WTC11 (cell line): ENCODE results near the gene ZFX. TPM values are rescaled to one million over a fixed set of nuclear protein-coding genes. Genes with fewer than 3 reads are reported as not detected.

ENCODE experiments used
- ATAC-seq: fragments of 200-7000 bp; cut with Tn5 transposase; 2 replicates; pipeline ENCODE4 v1.10.0; 2021; ENCODE audit warnings: mild to moderate bottlenecking, moderate library complexity
- CTCF ChIA-PET: fragments of 300-600 bp; sonication (Branson Sonifier 250); formaldehyde crosslinking; loops from one replicate; lab custom pipeline; 2021; ENCODE audit warnings: antibody characterized with exemption; lab: Charles Lee
- POLR2A ChIA-PET: fragments of 350-600 bp; sonication (Branson Sonifier 250); formaldehyde crosslinking; loops from one replicate; lab custom pipeline; 2021; ENCODE audit warnings: antibody characterized with exemption; lab: Charles Lee
- DNase-seq: peaks from one replicate; pipeline ENCODE4 v3.0.0; 2021; ENCODE audit warnings: low spot score
- H3K27ac Mint-ChIP-seq: 2 replicates; pipeline ENCODE4 v1.8.0; 2021; ENCODE audit warnings: mixed read lengths
- H3K27me3 Mint-ChIP-seq: 2 replicates; pipeline ENCODE4 v1.8.0; 2021; ENCODE audit warnings: low read depth, mild to moderate bottlenecking, moderate library complexity, mixed read lengths
- H3K36me3 Mint-ChIP-seq: 2 replicates; pipeline ENCODE4 v1.8.0; 2021; ENCODE audit warnings: mixed read lengths
- H3K4me1 Mint-ChIP-seq: 2 replicates; pipeline ENCODE4 v1.8.0; 2022; ENCODE audit warnings: mixed read lengths
- H3K4me3 Mint-ChIP-seq: 2 replicates; pipeline ENCODE4 v1.8.0; 2021; ENCODE audit warnings: mild to moderate bottlenecking, moderate library complexity, mixed read lengths
- H3K9me3 Mint-ChIP-seq: 2 replicates; pipeline ENCODE4 v1.8.0; 2021; ENCODE audit warnings: mixed read lengths
- EMX1 ChIP-seq: fragments of 250-450 bp; sonication (Bioruptor Pico); IDR thresholded peaks from 2 replicates; pipeline ENCODE4 v1.8.0; 2021; ENCODE audit warnings: mild to moderate bottlenecking
- IRF2 ChIP-seq: sonication (generic); formaldehyde crosslinking; IDR thresholded peaks from 2 replicates; pipeline ENCODE4 v1.8.0; 2022; ENCODE audit warnings: low read depth, missing genetic modification reagents, borderline replicate concordance
- JUN ChIP-seq: sonication (generic); formaldehyde crosslinking; IDR thresholded peaks from 2 replicates; pipeline ENCODE4 v1.8.0; 2023; ENCODE audit warnings: mild to moderate bottlenecking, missing genetic modification reagents
- NR3C1 ChIP-seq: sonication (generic); formaldehyde crosslinking; conservative IDR thresholded peaks from 2 replicates; pipeline ENCODE4 v1.8.1; 2023; ENCODE audit warnings: low read depth, mild to moderate bottlenecking, missing genetic modification reagents
- TCF7 ChIP-seq: sonication (generic); formaldehyde crosslinking; IDR thresholded peaks from 2 replicates; pipeline ENCODE4 v1.8.0; 2022; ENCODE audit warnings: mild to moderate bottlenecking, low read depth, missing genetic modification reagents, moderate library complexity
- ZNF263 ChIP-seq: sonication (generic); formaldehyde crosslinking; IDR thresholded peaks from 2 replicates; pipeline ENCODE4 v1.8.1; 2022; ENCODE audit warnings: low read depth, mild to moderate bottlenecking, moderate library complexity, missing genetic modification reagents
- ZNF317 ChIP-seq: sonication (generic); formaldehyde crosslinking; IDR thresholded peaks from 2 replicates; pipeline ENCODE4 v1.8.1; 2023; ENCODE audit warnings: low read depth, mild to moderate bottlenecking, moderate library complexity, missing genetic modification reagents, borderline replicate concordance
- ZNF396 ChIP-seq: fragments of 250-450 bp; sonication (Bioruptor Pico); IDR thresholded peaks from 2 replicates; pipeline ENCODE4 v1.8.0; 2021; ENCODE audit warnings: mild to moderate bottlenecking, moderate library complexity, borderline replicate concordance
- ZNF416 ChIP-seq: fragments of 250-450 bp; sonication (Bioruptor Pico); IDR thresholded peaks from 2 replicates; pipeline ENCODE4 v1.9.0; 2021; ENCODE audit warnings: mild to moderate bottlenecking, inconsistent platforms
- total RNA-seq: library from RNA; stranded (reverse); gene quantifications from 3 replicates; pipeline ENCODE4 v1.2.3, GENCODE V29; 2021
- TF ChIP-seq, protein P1 (sequence below): fragments of 250-450 bp; sonication (Bioruptor Pico); IDR thresholded peaks from 2 replicates; pipeline ENCODE4 v1.9.0; 2021; ENCODE audit warnings: mild to moderate bottlenecking, borderline replicate concordance
- TF ChIP-seq, protein P2 (sequence below): sonication (generic); formaldehyde crosslinking; IDR thresholded peaks from 2 replicates; pipeline ENCODE4 v1.8.0; 2022; ENCODE audit warnings: mild to moderate bottlenecking, missing genetic modification reagents
- TF ChIP-seq, protein P3 (sequence below): fragments of 250-450 bp; sonication (Bioruptor Pico); IDR thresholded peaks from 2 replicates; pipeline ENCODE4 v1.9.0; 2021; ENCODE audit warnings: mild to moderate bottlenecking
- TF ChIP-seq, protein P4 (sequence below): sonication (generic); formaldehyde crosslinking; IDR thresholded peaks from 2 replicates; pipeline ENCODE4 v1.8.1; 2022; ENCODE audit warnings: low read depth, mild to moderate bottlenecking, moderate library complexity, missing genetic modification reagents, borderline replicate concordance
- TF ChIP-seq, protein P5 (sequence below): fragments of 200-600 bp; IDR thresholded peaks from 2 replicates; pipeline ENCODE4 v1.8.0; 2022; ENCODE audit warnings: antibody characterized with exemption
- TF ChIP-seq, protein P6 (sequence below): sonication (generic); formaldehyde crosslinking; IDR thresholded peaks from 2 replicates; pipeline ENCODE4 v1.8.0; 2023; ENCODE audit warnings: missing genetic modification reagents, mild to moderate bottlenecking, borderline replicate concordance
- TF ChIP-seq, protein P7 (sequence below): sonication (generic); formaldehyde crosslinking; IDR thresholded peaks from 2 replicates; pipeline ENCODE4 v1.8.1; 2023; ENCODE audit warnings: mild to moderate bottlenecking, moderate library complexity, missing genetic modification reagents

The ZFX gene
- total RNA-seq, 1 experiment from 2014 or later = 19.3 TPM

DNA sequence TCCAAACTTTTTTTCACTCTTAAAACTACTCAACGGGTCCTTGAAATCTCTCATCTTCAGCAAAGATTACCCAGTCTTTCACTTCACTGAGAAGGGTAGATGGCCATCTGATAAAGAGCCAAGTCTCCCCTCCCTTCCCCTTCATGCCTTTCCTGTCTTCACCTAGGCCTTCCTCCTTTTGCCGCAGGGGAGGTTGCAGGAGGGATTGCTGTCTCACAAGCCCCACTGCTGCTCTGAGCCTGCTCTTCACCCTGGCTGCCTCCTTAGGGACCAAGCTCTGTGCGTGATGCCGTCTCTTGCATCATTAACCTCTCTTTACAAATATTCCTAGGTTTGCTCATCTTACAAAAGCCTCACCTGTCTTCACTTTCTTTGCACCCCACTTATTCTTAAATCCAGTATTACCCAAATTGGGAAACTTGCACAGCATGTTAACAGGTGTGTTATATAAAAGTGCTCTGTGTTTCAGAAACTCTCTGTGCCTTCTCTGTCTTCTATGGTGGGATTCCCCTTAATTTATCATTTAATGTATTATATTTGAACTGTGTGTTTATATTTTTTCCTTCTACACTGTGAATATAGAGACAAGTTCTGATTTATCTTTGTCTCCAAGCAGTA is 3.8 kb downstream of the ZFX start:
- CTCF ChIA-PET = no interaction called here
- POLR2A ChIA-PET = no interaction called here
- ATAC-seq = peak; percentile 8; the same call in 1 of the 2 replicates
- TF ChIP-seq NR3C1 (CRISPR knock-in tag) (no peak), JUN (no peak), EMX1 (CRISPR knock-in tag) (no peak), TCF7 (CRISPR knock-in tag) (no peak), ZNF317 (CRISPR knock-in tag) (no peak), ZNF416 (no peak), IRF2 (CRISPR knock-in tag) (no peak)
- TF ChIP-seq, protein P1, sequence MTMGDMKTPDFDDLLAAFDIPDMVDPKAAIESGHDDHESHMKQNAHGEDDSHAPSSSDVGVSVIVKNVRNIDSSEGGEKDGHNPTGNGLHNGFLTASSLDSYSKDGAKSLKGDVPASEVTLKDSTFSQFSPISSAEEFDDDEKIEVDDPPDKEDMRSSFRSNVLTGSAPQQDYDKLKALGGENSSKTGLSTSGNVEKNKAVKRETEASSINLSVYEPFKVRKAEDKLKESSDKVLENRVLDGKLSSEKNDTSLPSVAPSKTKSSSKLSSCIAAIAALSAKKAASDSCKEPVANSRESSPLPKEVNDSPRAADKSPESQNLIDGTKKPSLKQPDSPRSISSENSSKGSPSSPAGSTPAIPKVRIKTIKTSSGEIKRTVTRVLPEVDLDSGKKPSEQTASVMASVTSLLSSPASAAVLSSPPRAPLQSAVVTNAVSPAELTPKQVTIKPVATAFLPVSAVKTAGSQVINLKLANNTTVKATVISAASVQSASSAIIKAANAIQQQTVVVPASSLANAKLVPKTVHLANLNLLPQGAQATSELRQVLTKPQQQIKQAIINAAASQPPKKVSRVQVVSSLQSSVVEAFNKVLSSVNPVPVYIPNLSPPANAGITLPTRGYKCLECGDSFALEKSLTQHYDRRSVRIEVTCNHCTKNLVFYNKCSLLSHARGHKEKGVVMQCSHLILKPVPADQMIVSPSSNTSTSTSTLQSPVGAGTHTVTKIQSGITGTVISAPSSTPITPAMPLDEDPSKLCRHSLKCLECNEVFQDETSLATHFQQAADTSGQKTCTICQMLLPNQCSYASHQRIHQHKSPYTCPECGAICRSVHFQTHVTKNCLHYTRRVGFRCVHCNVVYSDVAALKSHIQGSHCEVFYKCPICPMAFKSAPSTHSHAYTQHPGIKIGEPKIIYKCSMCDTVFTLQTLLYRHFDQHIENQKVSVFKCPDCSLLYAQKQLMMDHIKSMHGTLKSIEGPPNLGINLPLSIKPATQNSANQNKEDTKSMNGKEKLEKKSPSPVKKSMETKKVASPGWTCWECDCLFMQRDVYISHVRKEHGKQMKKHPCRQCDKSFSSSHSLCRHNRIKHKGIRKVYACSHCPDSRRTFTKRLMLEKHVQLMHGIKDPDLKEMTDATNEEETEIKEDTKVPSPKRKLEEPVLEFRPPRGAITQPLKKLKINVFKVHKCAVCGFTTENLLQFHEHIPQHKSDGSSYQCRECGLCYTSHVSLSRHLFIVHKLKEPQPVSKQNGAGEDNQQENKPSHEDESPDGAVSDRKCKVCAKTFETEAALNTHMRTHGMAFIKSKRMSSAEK (CRISPR knock-in tag) = no peak
- TF ChIP-seq, protein P2, sequence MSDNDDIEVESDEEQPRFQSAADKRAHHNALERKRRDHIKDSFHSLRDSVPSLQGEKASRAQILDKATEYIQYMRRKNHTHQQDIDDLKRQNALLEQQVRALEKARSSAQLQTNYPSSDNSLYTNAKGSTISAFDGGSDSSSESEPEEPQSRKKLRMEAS = no peak
- TF ChIP-seq, protein P3, sequence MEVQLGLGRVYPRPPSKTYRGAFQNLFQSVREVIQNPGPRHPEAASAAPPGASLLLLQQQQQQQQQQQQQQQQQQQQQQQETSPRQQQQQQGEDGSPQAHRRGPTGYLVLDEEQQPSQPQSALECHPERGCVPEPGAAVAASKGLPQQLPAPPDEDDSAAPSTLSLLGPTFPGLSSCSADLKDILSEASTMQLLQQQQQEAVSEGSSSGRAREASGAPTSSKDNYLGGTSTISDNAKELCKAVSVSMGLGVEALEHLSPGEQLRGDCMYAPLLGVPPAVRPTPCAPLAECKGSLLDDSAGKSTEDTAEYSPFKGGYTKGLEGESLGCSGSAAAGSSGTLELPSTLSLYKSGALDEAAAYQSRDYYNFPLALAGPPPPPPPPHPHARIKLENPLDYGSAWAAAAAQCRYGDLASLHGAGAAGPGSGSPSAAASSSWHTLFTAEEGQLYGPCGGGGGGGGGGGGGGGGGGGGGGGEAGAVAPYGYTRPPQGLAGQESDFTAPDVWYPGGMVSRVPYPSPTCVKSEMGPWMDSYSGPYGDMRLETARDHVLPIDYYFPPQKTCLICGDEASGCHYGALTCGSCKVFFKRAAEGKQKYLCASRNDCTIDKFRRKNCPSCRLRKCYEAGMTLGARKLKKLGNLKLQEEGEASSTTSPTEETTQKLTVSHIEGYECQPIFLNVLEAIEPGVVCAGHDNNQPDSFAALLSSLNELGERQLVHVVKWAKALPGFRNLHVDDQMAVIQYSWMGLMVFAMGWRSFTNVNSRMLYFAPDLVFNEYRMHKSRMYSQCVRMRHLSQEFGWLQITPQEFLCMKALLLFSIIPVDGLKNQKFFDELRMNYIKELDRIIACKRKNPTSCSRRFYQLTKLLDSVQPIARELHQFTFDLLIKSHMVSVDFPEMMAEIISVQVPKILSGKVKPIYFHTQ = no peak
- Mint-ChIP-seq H3K27ac (peak overlapping the region; percentile 87), H3K36me3 (peaks cover 5% of the 10 kb centered on the region; the same call in 1 of the 2 replicates), H3K9me3 (no peaks in the 10 kb centered on the region), H3K4me3 (peak overlapping the region; percentile 1; the same call in 1 of the 2 replicates), H3K4me1 (peaks cover 36% of the 10 kb centered on the region), H3K27me3 (no peaks in the 10 kb centered on the region)
- peak; percentile 18 for DNase-seq

DNA sequence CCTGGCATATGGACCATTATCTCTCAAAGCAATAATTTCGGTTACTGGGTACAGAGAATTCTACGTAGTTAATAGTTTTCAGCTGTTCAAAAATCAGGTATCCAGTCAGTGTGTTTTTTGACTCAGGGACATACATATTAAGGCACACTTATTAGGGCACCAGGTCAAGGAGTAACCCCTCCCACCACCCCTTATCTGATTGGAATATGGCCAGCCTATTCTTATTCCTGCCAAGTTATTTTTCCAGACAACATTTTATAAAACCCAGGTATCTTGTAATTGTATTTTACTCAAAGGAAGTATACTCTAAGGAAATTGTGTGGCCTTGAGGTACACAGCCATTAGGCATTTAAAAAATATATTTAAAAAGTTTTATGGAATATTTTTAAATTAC is 4.3 kb downstream of the ZFX start:
- ChIA-PET POLR2A (no interaction called here), CTCF (no interaction called here)
- ATAC-seq (no peak), DNase-seq (no peak)
- peak overlapping the region; percentile 87; the same call in 1 of the 2 replicates for H3K27ac Mint-ChIP-seq
- no peak for TF ChIP-seq ZNF263 (CRISPR knock-in tag)
- TF ChIP-seq, protein P4, sequence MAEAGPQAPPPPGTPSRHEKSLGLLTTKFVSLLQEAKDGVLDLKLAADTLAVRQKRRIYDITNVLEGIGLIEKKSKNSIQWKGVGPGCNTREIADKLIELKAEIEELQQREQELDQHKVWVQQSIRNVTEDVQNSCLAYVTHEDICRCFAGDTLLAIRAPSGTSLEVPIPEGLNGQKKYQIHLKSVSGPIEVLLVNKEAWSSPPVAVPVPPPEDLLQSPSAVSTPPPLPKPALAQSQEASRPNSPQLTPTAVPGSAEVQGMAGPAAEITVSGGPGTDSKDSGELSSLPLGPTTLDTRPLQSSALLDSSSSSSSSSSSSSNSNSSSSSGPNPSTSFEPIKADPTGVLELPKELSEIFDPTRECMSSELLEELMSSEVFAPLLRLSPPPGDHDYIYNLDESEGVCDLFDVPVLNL = no peak
- TF ChIP-seq ZNF396 = no peak
- TF ChIP-seq, protein P5, sequence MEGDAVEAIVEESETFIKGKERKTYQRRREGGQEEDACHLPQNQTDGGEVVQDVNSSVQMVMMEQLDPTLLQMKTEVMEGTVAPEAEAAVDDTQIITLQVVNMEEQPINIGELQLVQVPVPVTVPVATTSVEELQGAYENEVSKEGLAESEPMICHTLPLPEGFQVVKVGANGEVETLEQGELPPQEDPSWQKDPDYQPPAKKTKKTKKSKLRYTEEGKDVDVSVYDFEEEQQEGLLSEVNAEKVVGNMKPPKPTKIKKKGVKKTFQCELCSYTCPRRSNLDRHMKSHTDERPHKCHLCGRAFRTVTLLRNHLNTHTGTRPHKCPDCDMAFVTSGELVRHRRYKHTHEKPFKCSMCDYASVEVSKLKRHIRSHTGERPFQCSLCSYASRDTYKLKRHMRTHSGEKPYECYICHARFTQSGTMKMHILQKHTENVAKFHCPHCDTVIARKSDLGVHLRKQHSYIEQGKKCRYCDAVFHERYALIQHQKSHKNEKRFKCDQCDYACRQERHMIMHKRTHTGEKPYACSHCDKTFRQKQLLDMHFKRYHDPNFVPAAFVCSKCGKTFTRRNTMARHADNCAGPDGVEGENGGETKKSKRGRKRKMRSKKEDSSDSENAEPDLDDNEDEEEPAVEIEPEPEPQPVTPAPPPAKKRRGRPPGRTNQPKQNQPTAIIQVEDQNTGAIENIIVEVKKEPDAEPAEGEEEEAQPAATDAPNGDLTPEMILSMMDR = no peak
- TF ChIP-seq, protein P6, sequence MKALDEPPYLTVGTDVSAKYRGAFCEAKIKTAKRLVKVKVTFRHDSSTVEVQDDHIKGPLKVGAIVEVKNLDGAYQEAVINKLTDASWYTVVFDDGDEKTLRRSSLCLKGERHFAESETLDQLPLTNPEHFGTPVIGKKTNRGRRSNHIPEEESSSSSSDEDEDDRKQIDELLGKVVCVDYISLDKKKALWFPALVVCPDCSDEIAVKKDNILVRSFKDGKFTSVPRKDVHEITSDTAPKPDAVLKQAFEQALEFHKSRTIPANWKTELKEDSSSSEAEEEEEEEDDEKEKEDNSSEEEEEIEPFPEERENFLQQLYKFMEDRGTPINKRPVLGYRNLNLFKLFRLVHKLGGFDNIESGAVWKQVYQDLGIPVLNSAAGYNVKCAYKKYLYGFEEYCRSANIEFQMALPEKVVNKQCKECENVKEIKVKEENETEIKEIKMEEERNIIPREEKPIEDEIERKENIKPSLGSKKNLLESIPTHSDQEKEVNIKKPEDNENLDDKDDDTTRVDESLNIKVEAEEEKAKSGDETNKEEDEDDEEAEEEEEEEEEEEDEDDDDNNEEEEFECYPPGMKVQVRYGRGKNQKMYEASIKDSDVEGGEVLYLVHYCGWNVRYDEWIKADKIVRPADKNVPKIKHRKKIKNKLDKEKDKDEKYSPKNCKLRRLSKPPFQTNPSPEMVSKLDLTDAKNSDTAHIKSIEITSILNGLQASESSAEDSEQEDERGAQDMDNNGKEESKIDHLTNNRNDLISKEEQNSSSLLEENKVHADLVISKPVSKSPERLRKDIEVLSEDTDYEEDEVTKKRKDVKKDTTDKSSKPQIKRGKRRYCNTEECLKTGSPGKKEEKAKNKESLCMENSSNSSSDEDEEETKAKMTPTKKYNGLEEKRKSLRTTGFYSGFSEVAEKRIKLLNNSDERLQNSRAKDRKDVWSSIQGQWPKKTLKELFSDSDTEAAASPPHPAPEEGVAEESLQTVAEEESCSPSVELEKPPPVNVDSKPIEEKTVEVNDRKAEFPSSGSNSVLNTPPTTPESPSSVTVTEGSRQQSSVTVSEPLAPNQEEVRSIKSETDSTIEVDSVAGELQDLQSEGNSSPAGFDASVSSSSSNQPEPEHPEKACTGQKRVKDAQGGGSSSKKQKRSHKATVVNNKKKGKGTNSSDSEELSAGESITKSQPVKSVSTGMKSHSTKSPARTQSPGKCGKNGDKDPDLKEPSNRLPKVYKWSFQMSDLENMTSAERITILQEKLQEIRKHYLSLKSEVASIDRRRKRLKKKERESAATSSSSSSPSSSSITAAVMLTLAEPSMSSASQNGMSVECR (CRISPR knock-in tag) = no peak
- TF ChIP-seq ZNF317 (CRISPR knock-in tag) = no peak
- TF ChIP-seq, protein P7, sequence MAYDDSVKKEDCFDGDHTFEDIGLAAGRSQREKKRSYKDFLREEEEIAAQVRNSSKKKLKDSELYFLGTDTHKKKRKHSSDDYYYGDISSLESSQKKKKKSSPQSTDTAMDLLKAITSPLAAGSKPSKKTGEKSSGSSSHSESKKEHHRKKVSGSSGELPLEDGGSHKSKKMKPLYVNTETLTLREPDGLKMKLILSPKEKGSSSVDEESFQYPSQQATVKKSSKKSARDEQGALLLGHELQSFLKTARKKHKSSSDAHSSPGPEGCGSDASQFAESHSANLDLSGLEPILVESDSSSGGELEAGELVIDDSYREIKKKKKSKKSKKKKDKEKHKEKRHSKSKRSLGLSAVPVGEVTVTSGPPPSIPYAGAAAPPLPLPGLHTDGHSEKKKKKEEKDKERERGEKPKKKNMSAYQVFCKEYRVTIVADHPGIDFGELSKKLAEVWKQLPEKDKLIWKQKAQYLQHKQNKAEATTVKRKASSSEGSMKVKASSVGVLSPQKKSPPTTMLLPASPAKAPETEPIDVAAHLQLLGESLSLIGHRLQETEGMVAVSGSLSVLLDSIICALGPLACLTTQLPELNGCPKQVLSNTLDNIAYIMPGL = no peak
- H3K9me3 Mint-ChIP-seq = no peaks in the 10 kb centered on the region
- peaks cover 5% of the 10 kb centered on the region; the same call in 1 of the 2 replicates for H3K36me3 Mint-ChIP-seq
- no peaks in the 10 kb centered on the region for H3K27me3 Mint-ChIP-seq
- H3K4me3 Mint-ChIP-seq = no peak overlapping the region
- peaks cover 32% of the 10 kb centered on the region for H3K4me1 Mint-ChIP-seq
